Activated effector memory CD4-positive, alpha-beta T cell treated with anti-CD3 and anti-CD28 coated beads, Interleukin-2, amount 50 U/mL, for 16 hours (primary cell): ENCODE data around the gene CHST15.

Source experiments
- DNase-seq: peaks from one replicate; pipeline ENCODE4 v3.0.0-alpha.2; 2020

Gene CHST15

GRCh38 chr10:124008681-124009080, 84.7 kb downstream of the CHST15 start:
- DNase-seq: no peak

- DNase-seq: peak; percentile 8
Observed at GRCh38 chr10:124008187-124008586, 85.2 kb downstream of the CHST15 start.

DNA sequence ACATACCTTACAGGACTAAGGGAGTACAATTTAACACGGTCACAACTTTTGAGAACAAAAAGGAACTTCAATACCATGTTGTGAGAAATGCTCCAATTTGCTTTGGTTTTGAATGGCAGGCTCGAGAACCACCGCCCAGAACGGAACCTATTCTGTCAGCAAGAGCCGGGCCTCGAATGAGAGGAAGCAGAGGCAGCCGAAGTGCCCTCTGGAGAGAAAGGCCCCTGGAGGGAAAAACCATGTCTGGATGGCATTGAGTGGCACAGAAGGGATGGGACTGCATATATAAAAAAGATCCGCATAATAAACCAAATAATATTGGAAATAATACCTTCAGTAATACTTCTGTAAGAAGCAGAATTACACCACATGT, 85.6 kb downstream of the CHST15 start:
- DNase-seq: peak; percentile 42

GRCh38 chr10:124007102-124007772, 86.2 kb downstream of the CHST15 start:
- DNase-seq: peak; percentile 33

DNA sequence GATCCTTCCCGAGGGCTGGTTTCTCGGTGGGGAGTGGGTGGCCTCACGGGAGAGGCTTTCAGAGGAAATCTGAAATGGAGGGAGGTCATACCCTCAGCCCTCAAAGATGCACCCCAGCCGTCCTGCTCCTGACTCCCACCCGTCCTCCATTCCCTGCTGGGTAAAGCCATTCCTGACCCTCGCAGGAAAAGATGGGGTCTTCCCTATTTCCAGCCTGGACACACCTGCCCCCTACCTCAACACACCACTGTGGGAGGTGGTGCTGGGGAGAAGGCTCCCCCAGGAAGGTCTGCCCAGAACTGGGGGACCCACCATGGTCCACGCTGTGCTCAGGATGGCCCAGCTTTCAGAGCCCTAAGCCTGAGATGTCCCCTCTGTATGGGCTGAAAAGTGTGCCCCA, 86.9 kb downstream of the CHST15 start:
- DNase-seq: peak; percentile 36

GRCh38 chr10:124005991-124006392, 87.4 kb downstream of the CHST15 start:
- DNase-seq: peak; percentile 36

GRCh38 chr10:124005091-124005490, 88.3 kb downstream of the CHST15 start:
- DNase-seq: peak; percentile 33

DNA sequence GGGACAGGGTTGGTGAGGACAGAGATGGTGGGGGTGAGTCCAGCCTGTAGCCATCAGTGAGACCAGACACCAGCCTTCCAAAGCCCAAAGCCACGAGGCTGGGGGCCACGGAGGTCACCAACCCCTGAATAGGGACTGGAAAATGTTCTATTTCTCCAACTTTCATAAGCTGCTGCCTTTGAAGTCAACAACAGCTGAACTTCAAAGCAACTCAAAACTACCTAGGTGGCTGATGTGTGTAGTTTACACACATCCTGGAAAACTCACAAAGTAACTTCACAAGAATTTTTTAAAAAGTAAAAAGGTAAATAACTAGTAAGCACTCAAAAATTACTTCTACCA, 88.8 kb downstream of the CHST15 start:
- no peak for DNase-seq

DNA sequence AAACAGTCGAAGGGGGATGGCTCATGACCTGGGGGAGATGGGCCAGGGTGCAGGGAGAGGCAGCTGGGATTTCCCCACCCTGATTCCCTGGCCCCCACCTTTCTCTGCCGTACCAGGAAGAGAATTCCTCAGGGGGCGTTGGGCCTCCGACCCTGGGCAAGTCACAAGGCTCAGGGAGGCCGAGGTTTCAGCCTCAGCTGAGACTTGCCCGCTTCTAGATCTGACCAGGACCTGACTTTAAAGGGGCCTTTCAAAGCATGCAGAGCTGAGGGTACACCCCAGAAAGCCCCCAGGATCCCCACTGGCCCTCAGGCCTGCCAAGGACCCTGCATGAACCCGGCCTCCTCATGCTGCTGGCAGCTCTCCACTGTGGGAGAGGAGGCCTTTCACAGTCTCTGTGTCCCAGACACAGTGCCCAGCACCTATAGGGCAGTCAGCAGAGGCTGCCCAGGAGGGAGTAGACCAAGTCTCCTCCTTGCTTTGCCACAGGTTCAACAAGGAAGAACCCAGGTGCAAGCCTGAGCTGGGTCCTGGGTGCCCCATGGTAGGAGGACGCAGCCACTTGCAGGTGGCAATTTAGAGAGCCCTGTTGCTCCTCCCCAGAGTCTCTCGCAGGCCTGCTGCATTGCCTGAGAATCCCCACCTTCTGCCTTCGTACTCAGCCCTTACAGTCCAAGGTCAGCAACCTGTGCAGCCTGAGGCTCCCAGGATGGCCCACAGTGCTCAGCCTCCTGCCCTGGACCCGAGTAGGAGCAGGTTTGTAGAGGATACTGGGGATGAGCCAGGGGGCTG, 89.3 kb downstream of the CHST15 start:
- DNase-seq: peak; percentile 43

GRCh38 chr10:124003481-124003870, 89.9 kb downstream of the CHST15 start:
- no peak for DNase-seq

DNA sequence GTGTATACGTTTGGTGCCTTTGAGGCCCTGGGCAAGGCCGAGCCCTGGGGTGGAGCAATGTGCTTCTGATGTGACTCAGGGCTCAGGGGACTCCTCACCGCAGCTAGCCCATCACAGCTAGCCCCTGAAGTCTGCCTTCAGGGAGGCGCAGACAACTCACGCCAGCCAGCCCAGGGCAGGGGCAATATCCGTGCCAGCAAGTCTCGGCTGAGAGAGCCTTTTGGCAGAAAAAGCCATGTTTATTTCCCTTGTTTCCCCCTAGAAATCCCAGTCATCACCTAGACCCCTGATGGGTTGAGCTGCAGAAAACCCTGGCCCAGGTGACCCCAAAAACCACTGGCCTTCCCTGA, 90.4 kb downstream of the CHST15 start:
- DNase-seq: peak; percentile 24

DNA sequence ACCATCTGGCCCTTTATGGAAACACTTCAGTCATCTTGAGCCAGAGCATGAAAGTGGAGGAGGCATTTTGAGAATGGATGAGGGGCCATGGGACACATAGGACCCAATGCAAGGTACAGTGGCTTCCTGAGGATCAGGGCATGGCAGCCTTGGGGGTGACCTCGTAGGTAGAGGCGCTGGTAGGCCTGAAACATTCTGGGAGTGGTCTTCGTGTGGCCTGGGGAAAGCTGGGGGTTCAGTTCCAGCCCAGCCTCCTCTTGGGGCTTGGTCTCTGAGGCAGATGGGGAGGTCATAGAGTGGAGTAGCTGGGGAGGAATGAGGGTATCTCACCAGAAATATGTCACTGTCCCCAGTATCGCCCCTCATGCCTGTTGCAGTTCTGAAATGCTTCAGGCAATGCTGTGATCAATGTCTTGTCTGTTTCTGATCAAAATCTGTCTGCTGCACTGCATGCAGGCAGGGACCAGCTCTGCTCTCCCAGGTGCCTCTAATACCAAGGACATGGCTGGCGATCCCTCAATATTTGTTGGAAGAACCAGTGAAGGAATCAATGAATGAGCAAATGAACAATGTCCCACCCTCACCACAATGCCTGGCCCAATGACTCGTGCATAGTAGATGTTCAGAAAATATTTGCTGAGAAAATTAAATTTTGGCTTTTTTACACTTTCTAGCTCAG, 90.9 kb downstream of the CHST15 start:
- DNase-seq: peak; percentile 33

- peak; percentile 37 for DNase-seq
Observed at GRCh38 chr10:124001391-124002148, 91.8 kb downstream of the CHST15 start.

DNA sequence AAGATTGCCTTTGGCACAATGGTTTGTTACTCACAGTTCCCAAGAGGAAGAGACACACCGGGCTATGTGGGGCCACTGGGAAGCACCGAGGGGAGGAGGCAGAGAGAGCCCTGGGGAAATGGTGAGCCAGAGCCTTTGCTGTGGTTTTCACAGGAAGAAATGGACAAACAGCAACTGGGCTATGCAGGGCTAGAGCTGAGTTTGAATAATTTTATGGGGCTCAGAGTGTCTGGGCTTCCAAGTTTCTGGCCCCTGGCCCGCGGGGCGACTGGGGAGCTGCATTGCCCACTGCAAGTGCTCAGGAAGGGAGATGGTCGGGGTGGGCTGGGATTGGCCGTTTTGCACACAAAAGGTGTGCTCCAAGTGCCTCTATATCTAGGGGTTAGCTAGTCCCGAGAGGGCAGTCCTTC, 92.6 kb downstream of the CHST15 start:
- no peak for DNase-seq

GRCh38 chr10:123999956-124000615, 93.3 kb downstream of the CHST15 start:
- no peak for DNase-seq

DNA sequence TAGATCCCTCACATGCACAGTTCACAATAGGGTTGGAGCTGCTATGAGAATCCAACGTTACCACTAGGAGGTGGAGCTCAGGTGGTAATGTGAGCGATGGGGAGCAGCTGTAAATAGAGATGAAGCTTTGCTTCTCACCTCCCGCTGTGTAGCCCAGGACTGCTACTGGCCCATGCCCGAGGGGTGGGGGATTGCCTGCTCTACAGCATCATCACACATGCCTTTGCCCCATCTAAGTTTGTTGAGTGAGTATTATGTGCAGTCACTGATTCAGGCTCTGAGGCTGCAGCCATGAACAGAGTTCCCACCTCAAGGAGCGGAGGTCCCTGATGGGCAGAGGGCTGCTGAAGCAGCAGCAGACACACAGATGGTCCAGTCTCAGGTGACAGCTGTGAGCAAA, 94.1 kb downstream of the CHST15 start:
- DNase-seq: no peak

- no peak for DNase-seq
Observed at GRCh38 chr10:123998197-123999141, 94.9 kb downstream of the CHST15 start.

DNA sequence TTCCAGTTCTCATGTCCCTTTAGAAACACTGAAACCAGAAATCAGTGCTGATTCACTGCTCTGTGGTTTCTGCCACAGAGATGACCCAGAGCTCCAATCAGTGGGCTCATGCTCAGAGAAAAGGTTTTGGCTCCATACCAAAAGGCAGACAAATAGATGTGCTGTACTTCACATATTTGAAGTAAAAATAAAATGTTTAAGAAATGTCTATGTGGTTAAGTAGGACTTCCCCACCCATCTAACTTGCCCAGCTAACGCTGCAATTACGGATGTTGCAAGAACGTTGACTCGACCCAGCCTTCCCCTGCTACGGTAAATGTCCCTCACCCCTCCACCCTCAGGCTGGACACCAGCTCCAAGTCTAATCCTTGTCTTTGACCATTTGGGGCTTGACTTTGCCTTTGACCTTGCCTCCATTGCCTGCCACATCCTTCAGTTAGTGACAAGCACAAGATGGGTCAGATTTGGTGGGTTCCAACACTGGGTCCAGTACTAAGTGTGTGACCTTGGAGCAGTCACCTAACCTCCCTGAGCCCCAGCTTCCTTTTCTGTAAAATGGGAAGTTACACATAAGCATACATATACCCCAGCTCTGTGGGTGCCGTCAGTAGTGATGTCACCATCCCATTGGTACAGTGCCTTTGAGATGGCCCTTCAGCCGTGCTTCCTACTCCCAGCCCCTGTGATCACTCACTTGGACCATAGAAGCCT, 95.8 kb downstream of the CHST15 start:
- no peak for DNase-seq

DNA sequence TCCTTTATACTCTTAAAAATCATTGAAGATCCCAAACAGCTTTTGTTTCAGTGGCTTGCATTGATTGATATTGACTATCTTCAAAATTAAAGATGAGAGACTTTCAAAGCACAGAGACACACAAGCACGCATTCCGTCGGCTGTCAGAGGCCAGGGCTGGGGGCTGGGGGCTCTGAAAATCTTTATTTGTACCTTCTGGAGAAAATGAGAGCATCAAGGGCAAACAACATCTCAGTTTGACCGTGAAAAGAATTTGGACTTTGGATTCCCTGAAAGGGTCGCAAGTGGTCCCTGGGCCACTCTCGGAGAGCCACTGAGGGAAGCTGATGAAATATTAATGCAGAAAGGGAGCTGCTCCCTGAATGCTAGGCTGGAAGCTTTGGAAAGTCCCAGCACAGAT, 96.4 kb downstream of the CHST15 start:
- no peak for DNase-seq

DNA sequence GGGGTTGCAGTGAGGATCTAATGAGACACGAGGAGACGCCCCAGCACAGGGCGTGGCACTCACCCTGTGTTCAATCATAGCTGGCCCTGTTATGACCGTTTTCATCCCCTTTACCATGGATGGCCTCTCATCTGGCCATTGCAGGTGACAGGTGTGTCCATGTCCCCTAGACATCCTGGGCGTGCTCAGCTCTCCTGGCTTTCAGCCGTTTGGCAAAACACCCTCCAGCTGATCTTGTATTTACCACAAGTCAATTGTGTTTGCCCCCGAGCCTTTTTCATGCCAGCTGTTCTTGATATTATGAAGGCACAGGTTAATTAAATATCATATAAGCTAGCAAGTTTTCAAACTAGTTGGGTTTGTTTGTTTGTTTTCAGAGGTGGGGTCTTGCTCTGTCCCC, 97.1 kb downstream of the CHST15 start:
- DNase-seq: no peak
